HG03175 (cell line): ENCODE data around the gene LONP2.
"Not testable (repeated sequence)": the region's sequence is repeated elsewhere in the genome, so short reads cannot be mapped to it uniquely, and the experiment has no call there.

Experiments used
- ATAC-seq: cut with Tn5 transposase; IDR thresholded peaks from one replicate; pipeline ENCODE4 v1.9.1; 2021; ENCODE audit warnings: mild to moderate bottlenecking, moderate library complexity; ENCODE audit not compliant: unreplicated experiment

LONP2 gene

GRCh38 chr16:48365025-48365600 is 121.0 kb downstream of the LONP2 start:
- no peak for ATAC-seq

DNA sequence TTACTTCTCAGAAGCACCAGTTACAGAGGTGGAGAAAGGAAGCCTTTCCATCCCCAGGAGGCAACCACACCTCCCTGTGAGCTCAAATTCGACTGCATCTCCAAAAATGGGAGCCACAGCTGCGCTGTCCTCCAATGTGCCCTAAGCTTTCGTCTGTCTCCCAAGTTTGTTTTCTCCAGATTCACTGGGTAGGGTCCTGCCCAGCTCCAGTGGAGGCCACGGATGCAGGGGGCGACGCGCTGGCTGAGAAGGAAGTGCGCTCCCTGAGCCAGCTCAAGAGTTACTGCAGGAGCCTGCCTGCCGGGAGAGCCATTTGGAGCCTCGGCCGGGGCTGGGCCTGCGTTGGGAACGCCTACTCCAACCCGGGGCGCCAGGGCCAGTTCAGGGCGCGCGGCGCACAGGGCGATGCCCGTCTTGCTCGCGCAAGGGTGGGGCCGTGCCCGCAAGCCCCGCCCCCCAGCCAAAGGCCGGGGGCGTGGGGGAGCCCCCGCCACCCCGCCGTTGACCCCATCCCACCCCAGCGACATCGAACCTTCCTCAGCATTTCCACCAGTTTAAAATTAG is 121.6 kb downstream of the LONP2 start:
- peak; percentile 92 for ATAC-seq

- peak; percentile 68 for ATAC-seq
Measured at GRCh38 chr16:48366165-48367093, 122.3 kb downstream of the LONP2 start.

GRCh38 chr16:48367441-48368049 is 123.4 kb downstream of the LONP2 start:
- no peak for ATAC-seq

DNA sequence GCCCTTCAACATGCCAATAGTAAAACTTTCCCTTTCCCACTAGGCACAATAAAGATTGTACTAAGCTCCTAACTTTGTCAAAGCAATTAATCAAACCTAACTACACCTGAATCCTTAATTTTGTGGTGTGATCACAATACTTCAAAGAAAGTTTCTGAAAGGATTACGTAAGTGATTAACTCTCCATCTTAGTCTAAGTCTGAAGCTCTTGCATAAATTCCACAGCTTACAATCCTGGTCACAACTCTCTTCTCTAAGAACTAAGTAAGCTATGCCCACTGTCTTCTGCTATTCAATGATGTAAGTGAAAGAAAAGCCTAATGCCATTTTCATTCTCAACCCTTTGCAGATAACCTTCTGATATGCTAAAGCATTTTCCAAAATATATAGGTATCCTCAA is 125.7 kb downstream of the LONP2 start:
- ATAC-seq, result no peak

DNA sequence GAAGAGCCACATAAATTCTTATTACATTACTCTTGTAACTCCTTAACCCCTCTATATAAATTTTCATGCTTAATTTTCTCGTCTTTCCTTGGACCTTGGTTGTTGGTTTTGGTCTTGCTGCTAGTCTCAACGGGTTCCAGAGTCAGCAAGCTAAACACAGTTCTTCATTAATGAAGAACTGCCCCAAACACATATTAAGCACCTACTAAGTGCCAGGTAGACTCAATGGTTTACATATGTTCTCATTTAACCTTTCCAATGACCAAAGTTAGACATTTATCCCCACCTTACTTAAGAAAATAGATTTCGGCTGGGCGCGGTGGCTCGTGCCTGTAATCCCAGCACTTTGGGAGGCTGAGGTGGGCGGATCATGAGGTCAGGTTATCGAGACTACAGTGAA is 126.1 kb downstream of the LONP2 start:
- no peak for ATAC-seq

DNA sequence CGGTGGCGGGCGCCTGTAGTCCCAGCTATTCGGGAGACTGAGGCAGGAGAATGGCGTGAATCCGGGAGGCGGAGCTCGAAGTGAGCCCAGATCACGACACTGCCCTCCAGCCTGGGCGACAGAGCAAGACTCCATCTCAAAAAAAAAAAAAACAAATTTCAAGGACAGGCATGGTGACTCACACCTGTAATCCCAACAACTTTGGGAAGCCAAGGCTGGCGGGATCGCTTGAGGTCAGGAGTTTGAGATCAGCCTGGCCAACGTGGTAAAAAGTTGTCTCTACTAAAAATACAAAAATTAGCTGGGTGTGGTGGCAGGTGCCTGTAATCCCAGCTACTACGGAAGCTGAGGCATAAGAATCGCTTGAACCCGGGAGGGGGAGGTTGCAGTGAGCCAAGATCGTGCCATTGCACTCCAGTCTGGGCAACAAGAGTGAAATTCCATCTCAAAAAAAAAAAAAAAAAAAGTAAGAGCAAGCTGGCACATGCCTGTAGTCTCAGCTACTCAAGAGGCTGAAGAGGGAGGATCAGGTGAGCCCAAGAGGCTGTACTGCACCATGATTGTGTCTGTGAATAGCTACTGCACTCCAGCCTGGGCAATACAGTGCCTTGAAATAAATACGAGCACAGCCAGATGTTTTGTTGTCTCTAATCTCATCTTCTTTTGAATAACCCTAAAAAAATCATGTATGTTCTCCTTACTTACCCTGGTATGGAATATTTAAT is 126.7 kb downstream of the LONP2 start:
- not testable (repeated sequence) for ATAC-seq

DNA sequence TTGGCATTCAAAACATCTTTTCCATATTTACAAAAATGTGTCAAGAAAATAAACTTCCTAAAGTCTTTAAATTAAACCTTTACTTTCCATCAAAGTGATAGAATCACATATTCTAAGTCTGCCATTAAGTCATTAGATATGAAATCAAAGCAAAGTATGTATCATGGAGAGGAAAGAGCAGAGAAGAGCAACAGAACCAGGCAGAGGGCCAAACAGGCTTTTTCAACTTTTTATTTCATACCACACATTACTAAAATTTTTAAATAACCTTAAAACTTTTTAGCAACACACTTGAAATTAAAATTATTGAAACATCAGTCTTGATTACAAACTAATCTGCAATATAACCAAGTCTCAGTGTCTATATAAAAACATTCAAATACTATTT is 127.3 kb downstream of the LONP2 start:
- no peak for ATAC-seq

- no peak for ATAC-seq
Measured at GRCh38 chr16:48372744-48373143, 128.6 kb downstream of the LONP2 start.

- ATAC-seq, result no peak
Measured at GRCh38 chr16:48373258-48374029, 129.3 kb downstream of the LONP2 start.

DNA sequence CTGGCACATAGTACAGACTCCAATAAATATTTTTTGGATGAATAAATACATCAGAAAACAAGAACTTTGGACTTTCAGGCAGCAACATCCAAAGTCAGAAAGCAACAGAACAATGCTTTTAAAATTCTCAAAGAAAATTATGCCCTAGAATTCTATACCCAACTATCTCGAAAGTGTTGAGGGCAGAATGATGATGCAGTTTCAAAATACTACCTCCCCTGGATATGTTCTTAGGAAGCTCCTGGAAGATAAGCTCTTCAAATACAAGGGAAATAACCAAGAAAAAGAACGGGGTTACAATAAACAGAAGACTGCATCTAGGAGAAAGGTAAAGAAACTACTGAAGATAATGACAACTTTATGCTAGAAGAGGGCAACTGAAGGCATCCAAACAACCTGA is 130.2 kb downstream of the LONP2 start:
- ATAC-seq, result no peak

DNA sequence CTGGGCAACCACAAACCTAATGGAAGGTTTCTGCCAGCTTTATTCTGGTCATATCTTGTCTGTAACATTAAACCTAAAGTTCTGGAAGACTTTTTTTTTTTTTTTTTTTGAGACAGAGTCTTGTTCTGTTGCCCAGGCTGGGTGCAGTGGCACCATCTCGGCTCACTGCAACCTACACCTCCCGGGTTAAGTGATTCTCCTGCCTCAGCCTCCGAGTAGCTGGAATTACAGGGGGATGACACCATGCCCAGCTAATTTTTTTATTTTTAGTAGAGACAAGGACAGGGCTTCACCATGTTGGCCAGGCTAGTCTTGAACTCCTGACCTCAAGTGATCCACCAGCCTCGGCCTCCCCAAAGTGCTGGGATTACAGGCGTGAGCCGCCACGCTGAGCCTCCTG is 133.2 kb downstream of the LONP2 start:
- not testable (repeated sequence) for ATAC-seq

GRCh38 chr16:48378276-48378675 is 134.2 kb downstream of the LONP2 start:
- ATAC-seq, result no peak

- ATAC-seq, result no peak
Measured at GRCh38 chr16:48378836-48379235, 134.7 kb downstream of the LONP2 start.

- ATAC-seq, result no peak
Measured at GRCh38 chr16:48381201-48381600, 137.1 kb downstream of the LONP2 start.

GRCh38 chr16:48382131-48382530 is 138.0 kb downstream of the LONP2 start:
- ATAC-seq, result no peak

DNA sequence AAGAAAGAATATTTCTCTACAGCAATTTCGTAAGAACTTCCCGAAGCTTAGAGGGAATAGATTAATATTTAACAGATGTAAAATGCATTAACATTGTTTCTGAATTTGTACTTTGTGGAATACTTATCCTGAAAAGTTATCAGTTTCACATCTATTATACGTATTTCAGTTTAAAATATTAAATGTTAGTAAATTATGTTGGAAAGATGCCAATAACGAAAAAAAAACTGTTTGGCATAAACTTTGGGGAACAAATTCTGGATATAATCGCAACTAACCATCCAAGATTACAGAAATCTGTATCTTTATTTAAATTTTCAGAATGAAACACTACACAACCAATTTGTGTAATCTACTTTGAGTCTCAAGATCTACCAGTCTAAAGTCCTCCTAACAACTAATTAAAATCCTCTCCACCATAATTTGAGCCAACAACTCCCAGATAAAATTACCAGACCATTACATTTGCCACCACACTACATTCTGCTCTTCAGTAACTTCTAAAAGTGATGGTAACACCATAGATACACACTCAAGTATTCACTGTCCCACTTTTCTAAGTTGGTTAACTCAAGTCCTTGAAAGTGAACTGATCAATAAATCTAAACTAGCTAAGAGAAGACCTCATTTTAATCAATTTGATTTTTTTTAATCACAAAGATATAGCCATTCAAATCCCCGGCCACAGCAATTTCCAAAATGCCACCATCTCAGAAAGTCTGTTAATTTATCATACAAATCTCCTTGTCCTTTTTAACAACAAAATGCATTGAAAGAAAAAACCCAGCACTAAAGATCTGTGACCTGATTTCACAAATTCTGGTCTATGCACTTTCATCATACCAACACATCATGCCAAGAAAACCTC is 139.1 kb downstream of the LONP2 start:
- no peak for ATAC-seq

- ATAC-seq, result no peak
Measured at GRCh38 chr16:48383877-48384519, 139.9 kb downstream of the LONP2 start.
